ENCODE measurements around the gene DLX2.
"Not testable (repeated sequence)": the region's sequence is repeated elsewhere in the genome, so short reads cannot be mapped to it uniquely, and the experiment has no call there.

The DLX2 gene

DNA sequence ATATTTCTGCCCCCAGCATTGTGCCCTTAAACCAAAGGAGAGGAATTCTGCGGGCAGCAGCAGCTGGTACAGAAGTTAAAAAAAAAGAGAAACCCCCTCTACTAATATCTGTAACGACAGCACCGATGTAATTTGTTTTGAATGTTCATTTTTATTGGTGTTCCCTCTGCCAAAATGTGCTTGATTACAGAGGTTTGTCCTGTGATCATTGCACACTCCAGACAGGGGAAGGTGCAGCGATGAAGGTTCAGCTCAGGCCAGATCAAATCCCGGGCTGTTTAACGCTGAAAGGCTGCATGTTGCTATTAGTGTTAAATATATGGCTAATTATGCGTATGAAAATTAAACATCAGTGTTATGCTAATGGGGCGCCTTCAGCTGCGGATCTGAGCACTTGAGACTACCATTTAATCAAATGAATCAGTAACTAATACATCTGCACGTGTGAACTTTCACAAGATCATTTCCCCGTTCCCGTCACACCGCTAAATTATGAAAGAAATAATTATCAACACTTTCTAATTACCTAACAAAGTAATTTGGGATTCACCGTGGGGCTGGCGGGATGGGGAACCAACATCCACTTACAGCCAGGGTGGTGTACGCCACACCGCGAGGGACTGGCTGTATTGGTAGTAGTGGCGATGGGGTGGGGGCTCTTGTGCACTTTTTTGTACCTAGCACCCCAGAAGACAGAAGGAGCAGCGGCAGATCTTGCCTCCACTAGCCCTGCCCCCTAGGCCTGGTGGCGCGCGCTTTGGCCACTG is 18.9 kb downstream of the DLX2 start:
- no peak for DNase-seq (ENCODE audit: low spot score)

DNA sequence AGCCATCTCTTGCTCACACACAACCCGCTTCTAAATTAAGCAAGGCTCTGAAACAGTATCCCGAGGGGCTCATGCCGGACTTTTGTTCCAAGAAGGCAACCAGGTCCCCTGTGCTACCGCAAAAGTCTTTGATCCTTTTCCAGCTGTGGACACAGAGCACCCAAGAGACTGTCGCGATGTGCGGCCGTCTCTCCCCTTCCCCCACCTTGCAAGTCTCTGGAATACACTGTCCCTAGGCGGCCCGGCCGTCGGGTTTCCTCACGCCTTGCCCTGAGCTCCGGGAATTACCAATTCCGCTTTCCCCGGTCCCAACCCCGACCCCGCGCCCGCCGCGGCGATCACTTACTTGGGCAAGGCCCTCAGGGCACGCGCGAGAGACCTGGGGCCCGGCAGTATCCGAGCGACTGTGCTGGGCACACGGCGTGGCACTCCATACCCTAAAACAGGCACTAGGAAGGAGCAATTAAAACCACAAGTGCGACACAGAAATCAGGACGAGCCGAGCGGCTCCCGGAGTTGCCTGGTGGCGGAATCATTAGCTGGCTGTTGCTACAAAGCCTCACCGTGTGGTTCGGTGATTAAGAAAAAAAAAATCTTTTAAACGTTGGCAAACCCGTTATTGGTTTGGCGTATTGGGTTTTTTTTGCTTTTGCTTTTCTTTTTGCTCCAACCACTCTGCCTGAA is 19.6 kb downstream of the DLX2 start:
- no peak for DNase-seq (ENCODE audit: low spot score)

- no peak for DNase-seq (ENCODE audit: low spot score)
These were observed 20.4 kb downstream of the DLX2 start for GRCh38 chr2:172082105-172082943.

DNA sequence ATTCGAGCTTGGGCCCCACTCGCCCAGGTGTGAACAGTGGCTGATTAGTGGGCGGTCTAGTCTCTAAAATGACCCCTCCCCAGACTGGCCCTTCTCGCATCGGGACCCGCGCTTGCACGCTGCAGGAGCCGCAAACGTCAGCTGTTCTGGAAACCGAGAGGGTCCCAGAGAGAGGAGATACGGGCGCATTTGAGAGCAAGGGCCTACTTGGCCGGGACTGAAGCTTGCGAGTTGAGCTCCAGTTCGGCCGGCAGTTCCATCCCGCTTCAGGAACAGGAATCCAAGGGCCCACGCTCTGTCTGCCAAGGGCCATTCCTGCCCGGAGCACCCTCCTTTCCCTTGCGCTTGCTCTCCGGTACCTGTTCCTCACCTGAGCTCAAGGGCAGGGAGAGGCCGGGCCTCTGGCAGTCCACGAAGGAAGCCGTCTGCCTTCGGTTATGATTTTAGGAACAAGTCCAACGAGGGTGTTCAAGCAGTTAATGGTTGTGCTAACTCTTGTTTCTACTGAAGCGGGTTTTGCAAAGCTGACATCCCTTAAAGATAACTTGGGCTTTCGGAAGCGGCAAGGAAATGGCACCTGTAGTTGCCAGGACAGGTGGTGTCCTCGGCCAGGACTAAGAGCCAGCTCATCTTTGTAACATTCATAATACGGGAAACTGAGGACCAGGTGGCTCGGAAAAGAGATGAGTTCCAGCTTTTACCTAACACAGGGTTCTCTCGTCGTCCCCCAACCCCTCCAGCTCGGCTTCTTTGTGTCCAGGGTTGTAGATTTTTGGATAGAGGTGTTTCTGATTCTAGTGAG is 21.3 kb downstream of the DLX2 start:
- no peak for DNase-seq (ENCODE audit: low spot score)

- DNase-seq (ENCODE audit: low spot score) = no peak
These were observed 22.0 kb downstream of the DLX2 start for GRCh38 chr2:172080641-172081220.

- no peak for DNase-seq (ENCODE audit: low spot score)
These were observed 22.7 kb downstream of the DLX2 start for GRCh38 chr2:172079838-172080640.

GRCh38 chr2:172079416-172079815 is 23.3 kb downstream of the DLX2 start:
- DNase-seq (ENCODE audit: low spot score) = no peak

DNA sequence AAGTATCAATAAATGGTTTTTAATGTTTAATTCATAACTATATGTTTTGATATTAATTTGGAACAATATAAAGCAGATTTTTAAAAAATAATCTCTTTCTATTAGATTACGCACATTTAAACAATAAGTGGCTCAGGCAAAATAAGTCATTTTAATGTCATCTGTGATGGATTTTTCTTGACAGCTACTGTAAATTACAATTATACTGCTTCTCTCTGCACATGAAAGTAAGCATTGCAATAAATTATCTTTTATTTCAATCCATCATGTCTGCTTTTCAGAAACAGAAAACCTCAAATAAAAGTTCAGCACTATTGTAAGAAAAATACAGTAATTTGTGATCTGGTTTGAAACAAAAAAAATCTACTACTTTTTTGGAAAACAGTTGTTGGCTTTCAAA is 28.4 kb downstream of the DLX2 start:
- no peak for DNase-seq (ENCODE audit: low spot score)

- DNase-seq (ENCODE audit: low spot score) = no peak
These were observed 29.2 kb downstream of the DLX2 start for GRCh38 chr2:172073518-172073917.

GRCh38 chr2:172072706-172073105 is 30.0 kb downstream of the DLX2 start:
- DNase-seq (ENCODE audit: low spot score) = no peak

- no peak for DNase-seq (ENCODE audit: low spot score)
These were observed 30.4 kb downstream of the DLX2 start for GRCh38 chr2:172072303-172072702.

DNA sequence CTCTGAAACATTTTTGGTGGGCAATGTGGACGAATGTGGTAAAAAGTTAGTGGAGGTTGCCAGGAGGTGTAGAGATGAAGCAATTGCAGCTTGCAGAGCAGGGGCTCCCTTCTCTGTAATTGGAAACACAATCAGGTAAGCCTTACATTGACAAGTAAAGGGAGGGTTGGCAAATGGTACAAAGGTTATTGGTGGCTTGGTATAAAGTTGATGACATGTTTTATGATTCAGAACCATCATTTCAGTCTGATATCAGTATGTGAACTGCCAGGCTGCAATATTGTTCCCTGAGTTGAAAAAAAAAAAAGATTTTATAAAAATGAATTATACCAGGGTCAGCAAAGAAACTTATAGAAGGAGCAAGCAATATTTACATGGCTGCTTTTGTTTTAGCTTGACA is 31.8 kb downstream of the DLX2 start:
- no peak for DNase-seq (ENCODE audit: low spot score)

- DNase-seq (ENCODE audit: low spot score) = not testable (repeated sequence)
These were observed 34.8 kb downstream of the DLX2 start for GRCh38 chr2:172067905-172068304.

GRCh38 chr2:172066394-172066886 is 36.3 kb downstream of the DLX2 start:
- no peak for DNase-seq (ENCODE audit: low spot score)

DNA sequence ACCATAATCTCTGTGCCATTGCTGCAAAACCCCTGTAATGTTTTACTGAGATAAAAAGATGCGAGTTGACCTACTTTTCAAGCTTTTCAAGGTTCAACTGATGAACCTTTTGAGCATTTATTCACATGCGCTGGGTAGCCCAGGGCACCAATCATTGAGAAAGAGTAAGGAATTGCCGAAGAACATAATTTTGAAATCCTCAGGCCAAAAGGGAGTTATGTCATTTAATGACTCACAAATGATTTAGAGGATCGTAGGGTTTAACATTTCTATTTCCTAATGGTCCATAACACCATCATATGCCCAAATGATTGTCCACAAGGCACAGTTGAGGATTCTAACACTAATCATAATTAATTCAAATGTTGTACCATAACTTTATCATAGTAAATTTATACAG is 37.6 kb downstream of the DLX2 start:
- DNase-seq (ENCODE audit: low spot score) = no peak

DNA sequence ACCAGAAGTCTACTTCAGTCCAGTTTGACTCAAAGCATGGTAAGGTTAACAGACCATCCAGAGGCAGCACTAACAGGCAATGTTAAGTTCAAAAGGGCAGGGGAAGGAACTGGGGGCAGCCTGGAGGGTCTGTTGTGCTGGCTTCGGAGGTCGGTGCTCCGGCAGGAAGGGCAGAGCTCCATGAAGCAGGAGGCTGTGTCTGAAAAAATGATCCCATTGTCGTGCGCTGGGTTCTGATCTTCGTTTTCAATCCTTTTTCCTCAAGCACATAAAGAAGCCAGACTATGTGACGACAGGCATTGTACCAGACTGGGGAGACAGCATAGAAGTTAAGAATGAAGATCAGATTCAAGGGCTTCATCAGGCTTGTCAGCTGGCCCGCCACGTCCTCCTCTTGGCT is 39.3 kb downstream of the DLX2 start:
- DNase-seq (ENCODE audit: low spot score) = no peak

- no peak for DNase-seq (ENCODE audit: low spot score)
These were observed 40.2 kb downstream of the DLX2 start for GRCh38 chr2:172062402-172063004.

DNA sequence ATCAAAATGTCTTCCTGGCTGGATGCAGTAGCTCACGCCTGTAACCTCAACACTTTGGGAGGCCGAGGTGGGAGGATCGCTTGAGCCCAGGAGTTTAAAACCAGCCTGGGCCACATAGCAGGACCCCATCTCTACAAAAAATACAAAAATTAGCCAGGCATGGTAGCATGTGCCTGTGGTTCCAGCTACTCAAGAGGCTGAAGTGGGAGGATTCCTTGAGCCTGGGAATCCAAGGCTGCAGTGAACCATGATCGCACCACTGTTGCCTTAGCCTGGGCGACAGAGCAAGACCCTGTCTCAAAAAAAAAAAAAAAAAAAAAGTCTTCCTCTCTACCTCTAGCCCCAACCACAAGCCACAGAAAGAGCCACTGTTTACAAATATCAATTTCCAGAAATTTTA is 42.6 kb downstream of the DLX2 start:
- DNase-seq (ENCODE audit: low spot score) = not testable (repeated sequence)

DNA sequence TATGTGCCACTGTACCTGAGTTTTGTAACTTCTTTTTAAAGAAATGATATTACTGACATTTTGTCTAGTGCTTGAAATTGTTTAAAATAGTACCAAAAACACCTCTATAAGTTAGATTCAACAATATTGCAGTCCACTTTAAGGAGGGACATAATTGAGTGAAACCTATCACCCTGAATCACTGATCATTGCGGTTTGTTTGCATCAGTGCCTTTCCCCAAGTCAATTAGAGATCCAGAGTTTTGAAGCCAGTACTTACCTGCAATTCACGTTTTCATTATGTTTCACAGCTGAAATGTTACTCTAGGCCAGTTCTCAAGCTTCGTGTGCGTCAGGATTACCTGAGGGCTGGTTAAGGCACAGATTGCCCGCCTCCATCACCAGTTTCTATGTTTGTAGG is 44.0 kb downstream of the DLX2 start:
- DNase-seq (ENCODE audit: low spot score) = no peak

- DNase-seq (ENCODE audit: low spot score) = no peak
These were observed 46.4 kb downstream of the DLX2 start for GRCh38 chr2:172056293-172056692.

Data from CD4-positive, alpha-beta T cell treated with Interleukin-2 at 100 ng/mL for 4 hours (primary cell).